Body of pancreas (tissue), 4 donors: ENCODE results near the gene EPS15.

Experiments
- CTCF ChIP-seq, 7 experiments: fragments of 450-650 bp in 4 of 7; fragments of 200-600 bp in 3 of 7; sonication (generic) in 3 of 7; IDR thresholded peaks; one replicate each; pipeline ENCODE4 v1.5.1; 2016 to 2019; ENCODE audit warnings: antibody characterized with exemption in 7 of 7
- POLR2A ChIP-seq, 3 donors: fragments of 450-650 bp; IDR thresholded peaks; one replicate each; pipeline ENCODE4 v1.6.1; 2016; ENCODE audit warnings: antibody characterized with exemption in 3 of 3, mild to moderate bottlenecking in 2 of 3

DNA sequence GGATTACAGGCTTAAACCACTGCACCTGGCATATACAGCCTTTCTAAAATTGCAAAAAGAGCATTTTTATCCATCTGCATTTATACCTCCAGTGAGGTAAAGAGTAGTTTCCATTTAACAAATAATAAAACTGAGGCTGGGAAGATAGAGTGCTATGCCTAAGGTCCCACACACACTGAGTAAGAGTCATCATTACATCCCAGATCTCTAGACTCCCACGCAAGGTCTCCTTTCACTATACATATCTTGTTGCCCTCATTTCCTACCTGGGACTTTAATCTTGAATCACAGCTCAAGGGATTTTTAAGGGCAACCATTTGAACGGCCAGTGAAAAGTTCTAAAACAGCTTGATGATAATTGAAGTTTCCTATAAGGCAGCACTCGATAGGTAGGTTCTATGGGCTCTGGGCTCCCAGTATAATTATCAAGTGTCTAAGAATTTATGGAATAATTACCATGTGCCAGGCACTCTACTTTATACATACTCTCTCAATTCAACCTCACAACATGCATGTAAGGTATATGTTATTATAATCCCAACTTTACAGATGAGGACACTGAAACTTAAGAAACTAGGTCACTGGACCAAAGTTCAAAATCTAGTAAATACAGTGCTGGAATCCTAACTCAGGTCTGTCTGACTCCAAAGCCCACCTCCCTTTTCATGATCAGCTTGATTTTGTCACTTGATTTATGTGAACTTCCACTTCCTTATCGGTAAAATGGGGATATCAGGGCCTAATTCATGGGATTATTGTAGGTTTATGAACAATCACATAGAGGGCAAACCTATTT is 23.3 kb upstream of the EPS15 start:
- no peak for TF ChIP-seq CTCF (IDR thresholded peaks at IDR 0.05)
- no peak for TF ChIP-seq POLR2A (IDR thresholded peaks at IDR 0.05)
